ENCODE data around the gene SEH1L.

SEH1L gene

GRCh38 chr18:12991821-12992179 lies 44.0 kb downstream of the SEH1L start:
- Histone ChIP-seq H3K36me3 (ENCODE audit: control insufficient read depth in 2 of 2, insufficient read depth in 1 of 2, low read length in 2 of 2) (peaks cover 2 to 4% of the 10 kb centered on the region in 2 experiments; a peak in 1 of 3 replicates), H3K27ac (ENCODE audit: extremely low read depth, low read depth, low read length) (peak overlapping the region; percentile 91), H3K4me3 (ENCODE audit: low read depth, low read length) (peak overlapping the region; percentile 83), H3K9me3 (ENCODE audit: control insufficient read depth, insufficient read depth, low read depth, low read length) (no peaks in the 10 kb centered on the region), H3K4me1 (ENCODE audit: control insufficient read depth, insufficient read depth, low read length) (peaks cover 17% of the 10 kb centered on the region)
- ChIA-PET POLR2A (interaction anchor here (0.5 to 2.5 kb wide), 16 partner anchors 8 to 809 kb away, joined by 3 to 66 read pairs (median 4); partner anchors contain the start of genes AFG3L2 and SEH1L), CTCF (interaction anchor here (0.6 to 1.3 kb wide), 2 partner anchors 14 to 58 kb away, joined by 3 to 4 read pairs; no protein-coding TSS in a partner anchor)
- TF ChIP-seq ZNF266 (tag by site-specific recombination; IDR thresholded peaks at IDR 0.05; ENCODE audit: low read depth) (no peak), PRDM1 (tag by site-specific recombination; IDR thresholded peaks at IDR 0.05) (peak; percentile 72; the same call in 1 of the 2 replicates), ZNF335 (tag by site-specific recombination; conservative IDR thresholded peaks at IDR 0.05) (peak; percentile 72), SP2 (tag by site-specific recombination; IDR thresholded peaks at IDR 0.05) (peak; percentile 6), BCL11B (tag by site-specific recombination; IDR thresholded peaks at IDR 0.05; ENCODE audit: low read depth) (no peak), ZNF366 (tag by site-specific recombination; conservative IDR thresholded peaks at IDR 0.05) (peak; percentile 10; the same call in 1 of the 2 replicates)

- Histone ChIP-seq H3K4me3 (ENCODE audit: low read depth, low read length) (no peak overlapping the region), H3K36me3 (ENCODE audit: control insufficient read depth in 2 of 2, insufficient read depth in 1 of 2, low read length in 2 of 2) (no peaks in the 10 kb centered on the region), H3K4me1 (ENCODE audit: control insufficient read depth, insufficient read depth, low read length) (peaks cover 19% of the 10 kb centered on the region), H3K27ac (ENCODE audit: extremely low read depth, low read depth, low read length) (no peak overlapping the region), H3K9me3 (ENCODE audit: control insufficient read depth, insufficient read depth, low read depth, low read length) (no peaks in the 10 kb centered on the region)
- ChIA-PET POLR2A (no interaction called here), CTCF (interaction anchor here (0.7 to 1.0 kb wide), 2 partner anchors 12 to 25 kb away, joined by 3 to 5 read pairs; no protein-coding TSS in a partner anchor)
- TF ChIP-seq ZNF354C (tag by site-specific recombination; IDR thresholded peaks at IDR 0.05; ENCODE audit: borderline replicate concordance, low read depth) (no peak), ZNF488 (tag by site-specific recombination; IDR thresholded peaks at IDR 0.05) (no peak), ZBTB11 (tag by site-specific recombination; conservative IDR thresholded peaks at IDR 0.05; ENCODE audit: low read depth) (no peak), SP7 (tag by site-specific recombination; IDR thresholded peaks at IDR 0.05) (no peak), ZNF596 (tag by site-specific recombination; IDR thresholded peaks at IDR 0.05) (no peak), SETDB1 (IDR thresholded peaks at IDR 0.05; ENCODE audit: insufficient read length, low read length) (no peak), KLF8 (tag by site-specific recombination; IDR thresholded peaks at IDR 0.05) (no peak), GLI2 (tag by site-specific recombination; IDR thresholded peaks at IDR 0.05; ENCODE audit: borderline replicate concordance, low read depth) (no peak), ZNF610 (tag by site-specific recombination; IDR thresholded peaks at IDR 0.05; ENCODE audit: borderline replicate concordance) (no peak), ZNF777 (tag by site-specific recombination; IDR thresholded peaks at IDR 0.05; ENCODE audit: borderline replicate concordance) (no peak)
These were observed 45.6 kb downstream of the SEH1L start for GRCh38 chr18:12993439-12993838.

- CTCF ChIA-PET = interaction anchor here (1.0 kb wide), 1 partner anchor 10 kb away, joined by 3 read pairs; no protein-coding TSS in a partner anchor
These were observed 47.6 kb downstream of the SEH1L start for GRCh38 chr18:12995424-12995823.

More at GRCh38 chr18:12995424-12995823, 47.6 kb downstream of the SEH1L start:
- H3K4me3 ChIP-seq (ENCODE audit: low read depth, low read length) = no peak overlapping the region
- POLR2A ChIA-PET = interaction anchor here (0.7 kb wide), 2 partner anchors 18 to 133 kb away, joined by 3 to 4 read pairs; no protein-coding TSS in a partner anchor
- no peaks in the 10 kb centered on the region for H3K9me3 ChIP-seq (ENCODE audit: control insufficient read depth, insufficient read depth, low read depth, low read length)
- TF ChIP-seq ZNF350 (tag by site-specific recombination; IDR thresholded peaks at IDR 0.05) (no peak), ZBTB1 (tag by site-specific recombination; IDR thresholded peaks at IDR 0.05) (no peak), ZNF394 (tag by site-specific recombination; IDR thresholded peaks at IDR 0.05; ENCODE audit: borderline replicate concordance) (no peak)
- H3K27ac ChIP-seq (ENCODE audit: extremely low read depth, low read depth, low read length) = no peak overlapping the region
- H3K36me3 ChIP-seq (ENCODE audit: control insufficient read depth in 2 of 2, insufficient read depth in 1 of 2, low read length in 2 of 2) = peaks cover under 1 to 6% of the 10 kb centered on the region in 2 experiments; a peak in 2 of 3 replicates
- peaks cover 11% of the 10 kb centered on the region; the same call in 1 of the 2 replicates for H3K4me1 ChIP-seq (ENCODE audit: control insufficient read depth, insufficient read depth, low read length)

All from HEK293 (cell line).